Caco-2 (cell line): ENCODE data around the gene CST6. TPM values are rescaled to one million over a fixed set of nuclear protein-coding genes. Genes with fewer than 3 reads are reported as not detected.

Experiments used
- BruUV-seq: library from RNA; stranded (reverse); fragments of 400-500 nt; replicated peaks from 2 replicates; lab custom pipeline; 2021; lab: Mats Ljungman, UMichigan
- CTCF ChIA-PET: fragments of 300-600 bp; sonication (Branson Sonifier 250); formaldehyde crosslinking; loops from one replicate; lab custom pipeline; 2022; ENCODE audit warnings: antibody characterized with exemption; lab: Charles Lee
- POLR2A ChIA-PET: fragments of 300-600 bp; sonication (Branson Sonifier 250); formaldehyde crosslinking; loops from one replicate; lab custom pipeline; 2022; ENCODE audit warnings: antibody characterized with exemption; lab: Charles Lee
- DNase-seq, 2 experiments: peaks; one replicate each; pipeline versions ENCODE4 v3.0.0 to v3.0.0-alpha.2; 2020 to 2022
- H3K27me3 ChIP-seq: replicated peaks from 2 replicates; pipeline ENCODE4 v1.6.0; 2011; ENCODE audit warnings: low read length; ENCODE audit not compliant: control insufficient read depth, insufficient read depth
- H3K36me3 ChIP-seq: 2 replicates; pipeline ENCODE4 v1.5.1; 2011; ENCODE audit warnings: low read length; ENCODE audit not compliant: control insufficient read depth, insufficient read depth
- H3K4me1 ChIP-seq: fragments of 250-450 bp; sonication (Bioruptor Pico); 2 replicates; pipeline ENCODE4 v1.5.1; 2020; ENCODE audit warnings: mild to moderate bottlenecking
- H3K4me3 ChIP-seq: 2 replicates; pipeline ENCODE4 v1.5.1; 2011; ENCODE audit warnings: low read depth, mild to moderate bottlenecking, control low read depth, low read length
- H3K9me3 ChIP-seq: fragments of 250-450 bp; sonication (Bioruptor Pico); 2 replicates; pipeline ENCODE4 v1.5.1; 2020; ENCODE audit warnings: mild to moderate bottlenecking, moderate library complexity
- H3K27ac Mint-ChIP-seq: one replicate; pipeline ENCODE4 v1.8.0; 2022; ENCODE audit warnings: mixed read lengths; ENCODE audit not compliant: unreplicated experiment
- H3K27me3 Mint-ChIP-seq: one replicate; pipeline ENCODE4 v1.8.0; 2022; ENCODE audit warnings: mixed read lengths; ENCODE audit not compliant: insufficient read depth, unreplicated experiment
- H3K36me3 Mint-ChIP-seq: one replicate; pipeline ENCODE4 v1.8.0; 2022; ENCODE audit warnings: mild to moderate bottlenecking, mixed read lengths; ENCODE audit not compliant: insufficient read depth, unreplicated experiment
- H3K4me1 Mint-ChIP-seq: one replicate; pipeline ENCODE4 v1.8.0; 2022; ENCODE audit warnings: low read depth, mixed read lengths; ENCODE audit not compliant: unreplicated experiment
- H3K4me3 Mint-ChIP-seq: one replicate; pipeline ENCODE4 v1.8.0; 2022; ENCODE audit warnings: mild to moderate bottlenecking, moderate library complexity, mixed read lengths; ENCODE audit not compliant: unreplicated experiment
- H3K9me3 Mint-ChIP-seq: one replicate; pipeline ENCODE4 v1.8.0; 2022; ENCODE audit warnings: mixed read lengths; ENCODE audit not compliant: unreplicated experiment
- CTCF ChIP-seq, 2 experiments: fragments of 200-600 bp in 1 of 2; IDR thresholded peaks; 1 replicate in 1 of 2; 2 replicates in 1 of 2; pipeline versions ENCODE4 v1.5.1 to v1.8.0; 2011 to 2022; ENCODE audit warnings: antibody characterized with exemption in 1 of 2, control low read depth in 1 of 2, inconsistent platforms in 1 of 2, low read depth in 1 of 2, low read length in 1 of 2, mild to moderate bottlenecking in 1 of 2, moderate library complexity in 1 of 2; ENCODE audit not compliant: insufficient read depth in 1 of 2, severe bottlenecking in 1 of 2, unreplicated experiment in 1 of 2
- intact Hi-C: fragments of 100-400 bp; cut with micrococcal nuclease; formaldehyde crosslinking; loops from one replicate; pipeline ENCODE4 v1.10.0; 2022; ENCODE audit not compliant: unreplicated experiment
- total RNA-seq: library from RNA; stranded (reverse); gene quantifications from 2 replicates; pipeline ENCODE4 v1.2.3, GENCODE V29; 2022

Gene CST6
- total RNA-seq, 1 experiment from 2014 or later, result not detected

GRCh38 chr11:66026017-66026529 is 14.3 kb downstream of the CST6 start, which contains the start of gene CATSPER1:
Gene CATSPER1 (minus strand): TSS chr11:66026479. CDS start chr11:66026379, 100 bp downstream.
- Histone ChIP-seq H3K36me3 (no peaks in the 10 kb centered on the region), H3K9me3 (no peaks in the 10 kb centered on the region), H3K4me3 (no peak within 1 kb of the TSS), H3K27me3 (no peaks in the 10 kb centered on the region), H3K4me1 (no peaks in the 10 kb centered on the region)
- BruUV-seq, result no TSS peak
- POLR2A ChIA-PET, result no interaction called here
- TF ChIP-seq CTCF (IDR thresholded peaks at IDR 0.05; ENCODE audit: insufficient read depth in 1 of 2, low read depth in 1 of 2, low read length in 1 of 2, severe bottlenecking in 1 of 2, unreplicated experiment in 1 of 2), result no peak
- no peak within 1 kb of the TSS for H3K4me3 Mint-ChIP-seq
- H3K36me3 Mint-ChIP-seq, result no peaks in the 10 kb centered on the region
- H3K9me3 Mint-ChIP-seq, result no peaks in the 10 kb centered on the region
- intact Hi-C loops, result no loop called here
- H3K4me1 Mint-ChIP-seq, result no peaks in the 10 kb centered on the region
- no peak within 1 kb of the TSS for H3K27ac Mint-ChIP-seq
- peaks cover 3% of the 10 kb centered on the region for H3K27me3 Mint-ChIP-seq
- CTCF ChIA-PET, result no interaction called here
- no peak for DNase-seq

- intact Hi-C loops, result no loop called here
- no peak for TF ChIP-seq CTCF (IDR thresholded peaks at IDR 0.05; ENCODE audit: insufficient read depth in 1 of 2, low read depth in 1 of 2, low read length in 1 of 2, severe bottlenecking in 1 of 2, unreplicated experiment in 1 of 2)
- no peaks in the 10 kb centered on the region for H3K9me3 Mint-ChIP-seq
- no peaks in the 10 kb centered on the region for H3K36me3 Mint-ChIP-seq
- Histone ChIP-seq H3K4me3 (no peak overlapping the region), H3K4me1 (no peaks in the 10 kb centered on the region), H3K27me3 (no peaks in the 10 kb centered on the region), H3K36me3 (no peaks in the 10 kb centered on the region), H3K9me3 (peaks cover 3% of the 10 kb centered on the region)
- H3K4me1 Mint-ChIP-seq, result no peaks in the 10 kb centered on the region
- ChIA-PET CTCF (no interaction called here), POLR2A (no interaction called here)
- no peak overlapping the region for H3K27ac Mint-ChIP-seq
- no peak overlapping the region for H3K4me3 Mint-ChIP-seq
- no peaks in the 10 kb centered on the region for H3K27me3 Mint-ChIP-seq
- DNase-seq, result no peak
- no TSS peak for BruUV-seq
These were observed 21.3 kb downstream of the CST6 start for GRCh38 chr11:66032957-66033735.

GRCh38 chr11:66035653-66036333 is 24.0 kb downstream of the CST6 start:
- Histone ChIP-seq H3K4me1 (no peaks in the 10 kb centered on the region), H3K36me3 (no peaks in the 10 kb centered on the region), H3K27me3 (no peaks in the 10 kb centered on the region), H3K4me3 (no peak overlapping the region), H3K9me3 (peaks cover 3% of the 10 kb centered on the region)
- H3K9me3 Mint-ChIP-seq, result no peaks in the 10 kb centered on the region
- ChIA-PET POLR2A (no interaction called here), CTCF (interaction anchor here (0.6 to 1.3 kb wide), 2 partner anchors 35 to 147 kb away, joined by 3 to 5 read pairs; partner anchors contain the start of gene FIBP)
- H3K4me1 Mint-ChIP-seq, result no peaks in the 10 kb centered on the region
- TF ChIP-seq CTCF (IDR thresholded peaks at IDR 0.05; ENCODE audit: insufficient read depth in 1 of 2, low read depth in 1 of 2, low read length in 1 of 2, severe bottlenecking in 1 of 2, unreplicated experiment in 1 of 2), result no peak
- H3K27me3 Mint-ChIP-seq, result no peaks in the 10 kb centered on the region
- BruUV-seq, result no TSS peak
- no peak overlapping the region for H3K27ac Mint-ChIP-seq
- no peak for DNase-seq
- no peak overlapping the region for H3K4me3 Mint-ChIP-seq
- intact Hi-C loops, result no loop called here
- no peaks in the 10 kb centered on the region for H3K36me3 Mint-ChIP-seq
